Measurements from ENCODE around the gene GHRH. TPM values are rescaled to one million over a fixed set of nuclear protein-coding genes. Genes with fewer than 3 reads are reported as not detected.

Gene GHRH
- total and polyA plus RNA-seq, 2 of the 4 experiments (the other 2 are of a cell fraction): not detected

GRCh38 chr20:37219751-37220668 lies 41.6 kb downstream of the GHRH start (continued):
- TF ChIP-seq RCOR1 (IDR thresholded peaks at IDR 0.05; ENCODE audit: insufficient replicate concordance, low read length): no peak
- TF ChIP-seq CHD1 (IDR thresholded peaks at IDR 0.05; ENCODE audit: low read depth, low read length): no peak

- H2AK9ac ChIP-seq (replicated peaks; ENCODE audit: low read depth, low read length, poor library complexity): no peak overlapping the region
- no peak overlapping the region for H2AK5ac ChIP-seq (ENCODE audit: low read depth, low read length)
- intact Hi-C loops (cut with micrococcal nuclease): no loop called here
- H3K36me3 ChIP-seq (ENCODE audit: control insufficient read depth, insufficient read depth, low read length): peaks cover 16% of the 10 kb centered on the region
- H3K23ac ChIP-seq (ENCODE audit: low read depth, low read length): no peak overlapping the region
- H3K4me3 ChIP-seq (ENCODE audit: insufficient read depth, low read depth, low read length): no peak overlapping the region
- ATAC-seq (ENCODE audit: low read depth): no peak
- no peak overlapping the region for H2BK120ac ChIP-seq (ENCODE audit: low read depth, low read length)
- H3K9me3 ChIP-seq (ENCODE audit: control insufficient read depth, insufficient read depth, low read length): no peaks in the 10 kb centered on the region
- H3K4me1 ChIP-seq (ENCODE audit: control insufficient read depth, insufficient read depth, low read length): peaks cover 4% of the 10 kb centered on the region; the same call in 1 of the 2 replicates
- no peak overlapping the region for H2BK20ac ChIP-seq (ENCODE audit: low read depth, low read length)
- TF ChIP-seq RFX5 (IDR thresholded peaks at IDR 0.05; ENCODE audit: low read depth, low read length): no peak
- no peak for TF ChIP-seq MAZ (IDR thresholded peaks at IDR 0.05; ENCODE audit: borderline replicate concordance, low read depth, low read length)
- H3K18ac ChIP-seq (ENCODE audit: low read depth, low read length): no peak overlapping the region
- H4K5ac ChIP-seq (ENCODE audit: low read depth, low read length): no peak overlapping the region
- no peak overlapping the region for H3K4me2 ChIP-seq (ENCODE audit: low read depth, low read length)
- H3K79me1 ChIP-seq (ENCODE audit: low read depth in 1 of 2, low read length in 2 of 2): peaks cover 13 to 27% of the 10 kb centered on the region in 2 experiments
- no peak overlapping the region for H4K91ac ChIP-seq (ENCODE audit: insufficient read depth, low read depth, low read length)
- BruUV-seq (replicated peaks): no TSS peak
- H2AFZ ChIP-seq (replicated peaks; ENCODE audit: low read length, poor library complexity): no peak overlapping the region
- H3K27me3 ChIP-seq (ENCODE audit: control insufficient read depth, insufficient read depth, low read length): no peaks in the 10 kb centered on the region
- no peak overlapping the region for H3K56ac ChIP-seq (ENCODE audit: extremely low read depth, insufficient read depth, low read length)
- no peak overlapping the region for H4K8ac ChIP-seq (ENCODE audit: low read depth in 2 of 2, low read length in 2 of 2)
- no CpG with 5 or more reads among the region's 4 CpGs for WGBS, 2 experiments (ENCODE audit: extremely low coverage in 2 of 2, insufficient read length in 1 of 2)
- H3K14ac ChIP-seq (replicated peaks; ENCODE audit: low read depth, low read length): no peak overlapping the region
- DNase-seq: no peak
- no peak overlapping the region for H2BK15ac ChIP-seq (ENCODE audit: low read depth, low read length)
- CTCF ChIA-PET: no interaction called here
- no peak overlapping the region for H2BK5ac ChIP-seq (ENCODE audit: low read depth, low read length, poor library complexity, severe bottlenecking)
- H3K27ac ChIP-seq (ENCODE audit: insufficient read depth, low read length): no peak overlapping the region
- POLR2A ChIA-PET (ENCODE audit: unreplicated experiment): no interaction called here
- no peak overlapping the region for H3K9ac ChIP-seq (ENCODE audit: low read depth, low read length)
- H3K4ac ChIP-seq (ENCODE audit: low read depth, low read length): no peak overlapping the region
- dilution Hi-C loops (cut with HindIII; ENCODE audit: low sequenced_read_pairs, unreplicated experiment): no loop called here
- in situ Hi-C loops (cut with MboI; ENCODE audit: low sequenced_read_pairs): no loop called here
- 0 out of 2 replicates have a peak, but pooled peaks cover 2% of the 10 kb centered on the region for H3K9me1 ChIP-seq (ENCODE audit: insufficient read depth, low read length)
- H4K20me1 ChIP-seq (ENCODE audit: insufficient read depth, low read length): no peaks in the 10 kb centered on the region; the same call in 1 of the 2 replicates
Observed at GRCh38 chr20:37218976-37219375, 42.6 kb downstream of the GHRH start.

Measured in IMR-90 (cell line).